K562 (cell line): ENCODE results near the gene PGLYRP4.

Experiments used
- CREB1 ChIP-seq, 2 experiments: sonication (generic) in 1 of 2; formaldehyde crosslinking in 1 of 2; IDR thresholded peaks; 2 replicates each; pipeline versions ENCODE4 v1.6.1 to v1.8.0; 2012 to 2022; ENCODE audit warnings: inconsistent platforms in 1 of 2, mild to moderate bottlenecking in 1 of 2, missing genetic modification reagents in 1 of 2, moderate library complexity in 1 of 2
- POLR2A ChIP-seq: fragments of 450-650 bp; conservative IDR thresholded peaks from 2 replicates; pipeline ENCODE4 v1.6.1; 2016
- RBM22 ChIP-seq: fragments of 200-400 bp; formaldehyde crosslinking; IDR thresholded peaks from 2 replicates; pipeline ENCODE4 v1.6.1; 2018; ENCODE audit warnings: low read length, low read depth; ENCODE audit not compliant: poor library complexity, severe bottlenecking
- SIN3B ChIP-seq: fragments of 450-650 bp; IDR thresholded peaks from 2 replicates; pipeline ENCODE4 v1.6.1; 2017; ENCODE audit warnings: low read depth, mild to moderate bottlenecking, moderate library complexity
- SP1 ChIP-seq: sonication (generic); formaldehyde crosslinking; IDR thresholded peaks from 2 replicates; pipeline ENCODE4 v1.8.1; 2022; ENCODE audit warnings: mild to moderate bottlenecking, missing genetic modification reagents
- SPI1 ChIP-seq: IDR thresholded peaks from 2 replicates; pipeline ENCODE4 v1.6.1; 2011; ENCODE audit warnings: low read depth, low read length, control low read depth, borderline replicate concordance
- SRF ChIP-seq, 2 experiments: fragments of 250-450, 450-650 bp in 1 of 2; sonication (Bioruptor Pico) in 1 of 2; sonication (generic) in 1 of 2; formaldehyde crosslinking; IDR thresholded peaks; 2 replicates each; pipeline versions ENCODE4 v1.5.0 to v1.5.1; 2020 to 2022; ENCODE audit warnings: mild to moderate bottlenecking in 1 of 2, missing genetic modification reagents in 1 of 2
- TBP ChIP-seq: optimal IDR thresholded peaks from 2 replicates; pipeline ENCODE3; 2011; ENCODE audit warnings: low read depth, low read length, improper control_type of control experiment
- TF ChIP-seq, protein P1 (sequence below): fragments of 450-650 bp; IDR thresholded peaks from 2 replicates; pipeline ENCODE4 v1.6.1; 2016; ENCODE audit warnings: missing biosample characterization, missing genetic modification characterization
- TF ChIP-seq, protein P2 (sequence below), 2 experiments: fragments of 450-650 bp in 1 of 2; sonication (generic) in 1 of 2; formaldehyde crosslinking in 1 of 2; IDR thresholded peaks; 2 replicates each; pipeline versions ENCODE4 v1.7.1 to v1.9.0; 2016 to 2022; ENCODE audit warnings: inconsistent platforms in 1 of 2, mild to moderate bottlenecking in 1 of 2, missing genetic modification reagents in 1 of 2
- TF ChIP-seq, protein P3 (sequence below), 3 experiments: IDR thresholded peaks in 2 of 3; conservative IDR thresholded peaks in 1 of 3; 2 replicates each; pipeline ENCODE4 v1.5.1; 2011 to 2012; ENCODE audit warnings: low read length in 3 of 3, mild to moderate bottlenecking in 3 of 3, control low read depth in 2 of 3, improper control_type of control experiment in 1 of 3, inconsistent platforms in 1 of 3, low read depth in 1 of 3, mixed read lengths in 1 of 3, moderate library complexity in 1 of 3; ENCODE audit not compliant: insufficient read depth in 2 of 3
- TF ChIP-seq, protein P4 (sequence below): sonication (generic); formaldehyde crosslinking; IDR thresholded peaks from 2 replicates; pipeline ENCODE4 v1.9.0; 2022; ENCODE audit warnings: mild to moderate bottlenecking, missing genetic modification reagents
- TF ChIP-seq, protein P5 (sequence below): fragments of 450-650 bp; IDR thresholded peaks from 2 replicates; pipeline ENCODE4 v1.6.1; 2016

DNA sequence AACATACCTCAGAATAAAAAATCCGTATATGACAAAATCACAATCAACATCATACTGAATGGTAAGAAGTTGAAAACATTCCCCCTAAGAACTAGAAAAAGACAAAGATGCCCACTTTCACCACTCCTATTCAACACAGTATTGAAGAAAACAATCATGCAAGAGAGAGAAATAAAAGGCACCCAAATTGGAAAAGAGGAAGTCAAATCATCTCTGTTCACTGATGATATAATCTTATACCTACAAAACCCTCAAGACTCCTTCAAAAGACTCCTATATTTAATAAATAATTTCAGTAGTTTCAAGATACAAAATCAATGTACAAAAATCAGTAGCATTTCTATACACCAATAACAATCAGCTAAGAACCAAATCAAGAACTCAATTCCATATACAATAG is 14.7 kb downstream of the PGLYRP4 start:
- TF ChIP-seq POLR2A (no peak), SRF (CRISPR knock-in tag; IDR thresholded peaks at IDR 0.05) (no peak), SIN3B (no peak), SPI1 (peak; percentile 73), SP1 (CRISPR knock-in tag) (no peak), CREB1 (IDR thresholded peaks at IDR 0.05) (no peak), CREB1 (CRISPR knock-in tag; IDR thresholded peaks at IDR 0.05) (no peak), RBM22 (no peak), TBP (no peak)
- TF ChIP-seq, protein P1, sequence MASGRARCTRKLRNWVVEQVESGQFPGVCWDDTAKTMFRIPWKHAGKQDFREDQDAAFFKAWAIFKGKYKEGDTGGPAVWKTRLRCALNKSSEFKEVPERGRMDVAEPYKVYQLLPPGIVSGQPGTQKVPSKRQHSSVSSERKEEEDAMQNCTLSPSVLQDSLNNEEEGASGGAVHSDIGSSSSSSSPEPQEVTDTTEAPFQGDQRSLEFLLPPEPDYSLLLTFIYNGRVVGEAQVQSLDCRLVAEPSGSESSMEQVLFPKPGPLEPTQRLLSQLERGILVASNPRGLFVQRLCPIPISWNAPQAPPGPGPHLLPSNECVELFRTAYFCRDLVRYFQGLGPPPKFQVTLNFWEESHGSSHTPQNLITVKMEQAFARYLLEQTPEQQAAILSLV (tag) = no peak
- TF ChIP-seq, protein P2, sequence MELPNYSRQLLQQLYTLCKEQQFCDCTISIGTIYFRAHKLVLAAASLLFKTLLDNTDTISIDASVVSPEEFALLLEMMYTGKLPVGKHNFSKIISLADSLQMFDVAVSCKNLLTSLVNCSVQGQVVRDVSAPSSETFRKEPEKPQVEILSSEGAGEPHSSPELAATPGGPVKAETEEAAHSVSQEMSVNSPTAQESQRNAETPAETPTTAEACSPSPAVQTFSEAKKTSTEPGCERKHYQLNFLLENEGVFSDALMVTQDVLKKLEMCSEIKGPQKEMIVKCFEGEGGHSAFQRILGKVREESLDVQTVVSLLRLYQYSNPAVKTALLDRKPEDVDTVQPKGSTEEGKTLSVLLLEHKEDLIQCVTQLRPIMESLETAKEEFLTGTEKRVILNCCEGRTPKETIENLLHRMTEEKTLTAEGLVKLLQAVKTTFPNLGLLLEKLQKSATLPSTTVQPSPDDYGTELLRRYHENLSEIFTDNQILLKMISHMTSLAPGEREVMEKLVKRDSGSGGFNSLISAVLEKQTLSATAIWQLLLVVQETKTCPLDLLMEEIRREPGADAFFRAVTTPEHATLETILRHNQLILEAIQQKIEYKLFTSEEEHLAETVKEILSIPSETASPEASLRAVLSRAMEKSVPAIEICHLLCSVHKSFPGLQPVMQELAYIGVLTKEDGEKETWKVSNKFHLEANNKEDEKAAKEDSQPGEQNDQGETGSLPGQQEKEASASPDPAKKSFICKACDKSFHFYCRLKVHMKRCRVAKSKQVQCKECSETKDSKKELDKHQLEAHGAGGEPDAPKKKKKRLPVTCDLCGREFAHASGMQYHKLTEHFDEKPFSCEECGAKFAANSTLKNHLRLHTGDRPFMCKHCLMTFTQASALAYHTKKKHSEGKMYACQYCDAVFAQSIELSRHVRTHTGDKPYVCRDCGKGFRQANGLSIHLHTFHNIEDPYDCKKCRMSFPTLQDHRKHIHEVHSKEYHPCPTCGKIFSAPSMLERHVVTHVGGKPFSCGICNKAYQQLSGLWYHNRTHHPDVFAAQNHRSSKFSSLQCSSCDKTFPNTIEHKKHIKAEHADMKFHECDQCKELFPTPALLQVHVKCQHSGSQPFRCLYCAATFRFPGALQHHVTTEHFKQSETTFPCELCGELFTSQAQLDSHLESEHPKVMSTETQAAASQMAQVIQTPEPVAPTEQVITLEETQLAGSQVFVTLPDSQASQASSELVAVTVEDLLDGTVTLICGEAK (IDR thresholded peaks at IDR 0.05) = no peak
- TF ChIP-seq, protein P2 (CRISPR knock-in tag; IDR thresholded peaks at IDR 0.05) = no peak
- TF ChIP-seq, protein P3, sequence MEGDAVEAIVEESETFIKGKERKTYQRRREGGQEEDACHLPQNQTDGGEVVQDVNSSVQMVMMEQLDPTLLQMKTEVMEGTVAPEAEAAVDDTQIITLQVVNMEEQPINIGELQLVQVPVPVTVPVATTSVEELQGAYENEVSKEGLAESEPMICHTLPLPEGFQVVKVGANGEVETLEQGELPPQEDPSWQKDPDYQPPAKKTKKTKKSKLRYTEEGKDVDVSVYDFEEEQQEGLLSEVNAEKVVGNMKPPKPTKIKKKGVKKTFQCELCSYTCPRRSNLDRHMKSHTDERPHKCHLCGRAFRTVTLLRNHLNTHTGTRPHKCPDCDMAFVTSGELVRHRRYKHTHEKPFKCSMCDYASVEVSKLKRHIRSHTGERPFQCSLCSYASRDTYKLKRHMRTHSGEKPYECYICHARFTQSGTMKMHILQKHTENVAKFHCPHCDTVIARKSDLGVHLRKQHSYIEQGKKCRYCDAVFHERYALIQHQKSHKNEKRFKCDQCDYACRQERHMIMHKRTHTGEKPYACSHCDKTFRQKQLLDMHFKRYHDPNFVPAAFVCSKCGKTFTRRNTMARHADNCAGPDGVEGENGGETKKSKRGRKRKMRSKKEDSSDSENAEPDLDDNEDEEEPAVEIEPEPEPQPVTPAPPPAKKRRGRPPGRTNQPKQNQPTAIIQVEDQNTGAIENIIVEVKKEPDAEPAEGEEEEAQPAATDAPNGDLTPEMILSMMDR (IDR thresholded peaks at IDR 0.05 in 2 of 3, conservative IDR thresholded peaks at IDR 0.05 in 1 of 3; ENCODE audit: insufficient read depth in 2 of 3, low read depth in 1 of 3, low read length in 3 of 3) = no peak
- TF ChIP-seq, protein P4, sequence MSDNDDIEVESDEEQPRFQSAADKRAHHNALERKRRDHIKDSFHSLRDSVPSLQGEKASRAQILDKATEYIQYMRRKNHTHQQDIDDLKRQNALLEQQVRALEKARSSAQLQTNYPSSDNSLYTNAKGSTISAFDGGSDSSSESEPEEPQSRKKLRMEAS (CRISPR knock-in tag) = no peak
- TF ChIP-seq, protein P5, sequence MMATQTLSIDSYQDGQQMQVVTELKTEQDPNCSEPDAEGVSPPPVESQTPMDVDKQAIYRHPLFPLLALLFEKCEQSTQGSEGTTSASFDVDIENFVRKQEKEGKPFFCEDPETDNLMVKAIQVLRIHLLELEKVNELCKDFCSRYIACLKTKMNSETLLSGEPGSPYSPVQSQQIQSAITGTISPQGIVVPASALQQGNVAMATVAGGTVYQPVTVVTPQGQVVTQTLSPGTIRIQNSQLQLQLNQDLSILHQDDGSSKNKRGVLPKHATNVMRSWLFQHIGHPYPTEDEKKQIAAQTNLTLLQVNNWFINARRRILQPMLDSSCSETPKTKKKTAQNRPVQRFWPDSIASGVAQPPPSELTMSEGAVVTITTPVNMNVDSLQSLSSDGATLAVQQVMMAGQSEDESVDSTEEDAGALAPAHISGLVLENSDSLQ = no peak
